Neural progenitor cell (in vitro differentiated cells): ENCODE data around the gene MAP2K2.

Source experiments
- CTCF ChIP-seq: fragments of 200-600 bp; sonication (generic); IDR thresholded peaks from 2 replicates; pipeline ENCODE4 v1.5.1; 2017; ENCODE audit warnings: antibody characterized with exemption, mild to moderate bottlenecking
- EZH2 ChIP-seq: fragments of 200-600 bp; sonication (generic); IDR thresholded peaks from 2 replicates; pipeline ENCODE4 v1.6.1; 2017; ENCODE audit warnings: antibody characterized with exemption, mild to moderate bottlenecking, moderate library complexity

GRCh38 chr19:4138445-4138844 is 14.5 kb upstream of the MAP2K2 start:
- TF ChIP-seq CTCF (no peak), EZH2 (no peak)
